NT2/D1 (cell line): Measurements from ENCODE around the gene TREX2.

ENCODE experiments used
- YY1 ChIP-seq: IDR thresholded peaks from 2 replicates; pipeline ENCODE4 v1.6.1; 2011; ENCODE audit not compliant: insufficient read length, insufficient read depth
- ZNF274 ChIP-seq: IDR thresholded peaks from 2 replicates; pipeline ENCODE4 v1.6.1; 2011; ENCODE audit warnings: mild to moderate bottlenecking, low read depth, low read length

DNA sequence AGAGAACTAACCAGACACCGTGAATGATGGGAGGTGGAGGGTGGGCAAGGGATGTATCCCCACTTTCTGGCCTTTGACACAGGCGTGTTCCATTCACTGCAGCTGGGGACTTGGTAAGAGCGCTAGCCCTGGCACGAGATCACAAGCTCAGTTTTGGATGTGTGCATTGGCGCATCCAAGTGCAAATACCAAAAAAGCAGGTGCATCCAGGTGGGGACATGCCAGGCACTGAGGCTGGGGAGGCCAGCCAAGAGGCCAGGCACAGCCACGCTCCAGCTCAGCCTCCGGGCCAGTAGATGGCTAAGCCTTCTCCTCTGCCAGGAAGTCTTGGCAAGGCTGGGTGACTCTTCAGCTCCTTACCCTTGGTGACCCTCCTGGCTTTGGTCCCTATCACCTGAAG lies 39.0 kb downstream of the TREX2 start:
- no peak for TF ChIP-seq ZNF274
- TF ChIP-seq YY1 = no peak
